Breast epithelium (tissue), 4 donors: ENCODE measurements around the gene M1AP. TPM values are rescaled to one million over a fixed set of nuclear protein-coding genes. Genes with fewer than 3 reads are reported as not detected.

Experiments
- DNase-seq, 2 donors: peaks; one replicate each; pipeline ENCODE4 v3.0.0-alpha.2; 2019; ENCODE audit warnings: low spot score in 2 of 2
- H3K27ac ChIP-seq, 2 donors: fragments of 200-600 bp; sonication (generic) in 1 of 2; one replicate each; pipeline ENCODE4 v1.5.1; 2016 to 2019; ENCODE audit warnings: mild to moderate bottlenecking in 1 of 2
- H3K27me3 ChIP-seq, 2 donors: fragments of 200-600 bp; sonication (generic) in 1 of 2; one replicate each; pipeline versions ENCODE4 v1.5.1 to v1.6.0; 2017 to 2019; ENCODE audit warnings: control low read depth in 1 of 2, mild to moderate bottlenecking in 1 of 2
- H3K36me3 ChIP-seq: fragments of 200-600 bp; one replicate; pipeline ENCODE4 v1.5.1; 2019
- H3K4me1 ChIP-seq, 2 donors: fragments of 200-600 bp; sonication (generic); one replicate each; pipeline ENCODE4 v1.5.1; 2016 to 2019; ENCODE audit warnings: control low read depth in 1 of 2
- H3K4me3 ChIP-seq, 3 donors: fragments of 200-600 bp; sonication (generic); 1 replicate in 2 of 3; 2 replicates in 1 of 3; pipeline ENCODE4 v1.5.1; 2016 to 2019; ENCODE audit warnings: mild to moderate bottlenecking in 3 of 3, moderate library complexity in 2 of 3
- H3K9me3 ChIP-seq, 2 donors: fragments of 200-600 bp; sonication (generic) in 1 of 2; one replicate each; pipeline ENCODE4 v1.5.1; 2016 to 2019; ENCODE audit warnings: control low read depth in 1 of 2
- CTCF ChIP-seq, 3 donors: fragments of 450-650 bp; IDR thresholded peaks; one replicate each; pipeline ENCODE4 v1.5.1; 2016 to 2017; ENCODE audit warnings: antibody characterized with exemption in 3 of 3, mild to moderate bottlenecking in 3 of 3, moderate library complexity in 3 of 3
- POLR2A ChIP-seq: fragments of 450-650 bp; IDR thresholded peaks from one replicate; pipeline ENCODE4 v1.6.1; 2016; ENCODE audit warnings: antibody characterized with exemption, mild to moderate bottlenecking, moderate library complexity
- POLR2AphosphoS5 ChIP-seq, 3 donors: sonication (generic); formaldehyde crosslinking; IDR thresholded peaks; one replicate each; pipeline ENCODE4 v1.6.1; 2017; ENCODE audit warnings: antibody characterized with exemption in 3 of 3
- intact Hi-C: fragments of 100-400 bp; cut with DNase I; formaldehyde crosslinking; loops from one replicate; pipeline ENCODE4 v1.15.1; 2023; ENCODE audit warnings: low total_unique reads
- total RNA-seq, 3 donors: library from RNA; depleted of rRNA; stranded (reverse); fragments of >200 nt; gene quantifications; one replicate each; pipeline ENCODE4 v1.1.0, GENCODE V29; 2016

M1AP gene
- total RNA-seq, result 1 to 10 TPM in 1 of 3 donors, under 1 TPM in 2; 0.29 to 3.4 (median 0.66) TPM

- DNase-seq, result no peak
- peak within 1 kb of the TSS in 2 of 3 donors; percentile 35 to 62 for H3K4me3 ChIP-seq
- no peaks in the 10 kb centered on the region for H3K36me3 ChIP-seq
- no peaks in the 10 kb centered on the region for H3K9me3 ChIP-seq
- peaks cover 0 to 13% of the 10 kb centered on the region in 2 donors for H3K27me3 ChIP-seq
- TF ChIP-seq POLR2AphosphoS5 (IDR thresholded peaks at IDR 0.05) (no peak), POLR2A (no peak), CTCF (IDR thresholded peaks at IDR 0.05) (no peak)
- intact Hi-C loops, result no loop called here
- no peak within 1 kb of the TSS for H3K27ac ChIP-seq
- no peaks in the 10 kb centered on the region for H3K4me1 ChIP-seq
These were observed at the start of gene M1AP for GRCh38 chr2:74648009-74648443. Gene M1AP, minus strand, starts transcription at chr2:74648330. Its CDS starts 8,055 bp downstream, at chr2:74640275.

GRCh38 chr2:74696829-74697228, 48.7 kb upstream of the M1AP start:
- H3K36me3 ChIP-seq, result no peaks in the 10 kb centered on the region
- H3K4me1 ChIP-seq, result no peaks in the 10 kb centered on the region
- intact Hi-C loops, result no loop called here
- H3K9me3 ChIP-seq, result no peaks in the 10 kb centered on the region
- no peak for TF ChIP-seq POLR2AphosphoS5 (IDR thresholded peaks at IDR 0.05)
- H3K27ac ChIP-seq, result no peak overlapping the region
- no peak for DNase-seq
- H3K27me3 ChIP-seq, result no peaks in the 10 kb centered on the region
- H3K4me3 ChIP-seq, result no peak overlapping the region

DNA sequence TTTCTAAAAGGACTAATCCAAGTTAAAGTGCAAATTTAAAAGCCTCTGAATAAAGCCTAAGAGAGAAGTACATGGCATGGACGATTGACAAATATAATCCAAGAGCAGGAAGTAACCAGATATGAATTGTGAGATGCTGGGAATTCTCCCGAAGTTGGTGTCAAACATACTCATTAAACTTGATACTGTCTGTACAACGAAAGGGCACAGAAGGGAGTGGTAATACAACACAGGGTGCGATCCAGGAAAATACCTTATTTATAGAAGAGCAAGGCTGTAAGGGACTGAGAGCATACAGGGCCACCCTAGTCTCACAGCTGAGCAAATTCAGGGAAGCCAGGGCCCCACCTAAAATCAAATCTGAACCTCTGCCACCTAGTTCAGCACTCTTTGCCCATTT, 47.5 kb upstream of the M1AP start:
- Histone ChIP-seq H3K27ac (no peak overlapping the region), H3K4me3 (no peak overlapping the region), H3K27me3 (no peaks in the 10 kb centered on the region), H3K36me3 (no peaks in the 10 kb centered on the region), H3K4me1 (no peaks in the 10 kb centered on the region), H3K9me3 (no peaks in the 10 kb centered on the region)
- intact Hi-C loops, result no loop called here
- no peak for DNase-seq
- TF ChIP-seq POLR2A (no peak), CTCF (IDR thresholded peaks at IDR 0.05) (no peak), POLR2AphosphoS5 (IDR thresholded peaks at IDR 0.05) (no peak)

DNA sequence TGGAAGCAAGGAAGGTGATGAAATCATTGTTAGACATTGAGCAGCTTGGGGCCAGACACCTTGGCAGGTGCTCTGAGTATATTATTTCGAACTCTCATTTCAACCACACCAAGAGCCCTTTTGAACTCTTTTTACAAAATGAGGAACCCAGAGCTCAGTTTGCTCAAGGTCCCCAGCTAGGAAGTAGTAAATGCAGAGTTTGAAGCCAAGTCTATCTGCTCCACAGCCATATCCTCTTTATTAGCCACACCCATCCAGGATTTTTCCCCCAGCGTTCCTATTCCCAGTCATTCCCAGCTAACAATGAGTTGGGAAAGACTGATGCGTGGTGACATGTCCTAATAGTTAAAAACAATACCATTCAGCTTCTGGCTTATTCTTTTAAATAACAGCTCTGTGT, 46.2 kb upstream of the M1AP start:
- Histone ChIP-seq H3K9me3 (no peaks in the 10 kb centered on the region), H3K36me3 (no peaks in the 10 kb centered on the region), H3K4me3 (no peak overlapping the region), H3K27ac (no peak overlapping the region), H3K4me1 (no peaks in the 10 kb centered on the region), H3K27me3 (no peaks in the 10 kb centered on the region)
- no peak for TF ChIP-seq POLR2A
- TF ChIP-seq CTCF (IDR thresholded peaks at IDR 0.05), result no peak
- TF ChIP-seq POLR2AphosphoS5 (IDR thresholded peaks at IDR 0.05), result no peak
- DNase-seq, result no peak
- intact Hi-C loops, result no loop called here

GRCh38 chr2:74693668-74694067, 45.5 kb upstream of the M1AP start:
- intact Hi-C loops, result no loop called here
- no peak for DNase-seq
- Histone ChIP-seq H3K27me3 (no peaks in the 10 kb centered on the region), H3K27ac (no peak overlapping the region), H3K9me3 (no peaks in the 10 kb centered on the region), H3K4me3 (no peak overlapping the region), H3K4me1 (no peaks in the 10 kb centered on the region), H3K36me3 (no peaks in the 10 kb centered on the region)
- TF ChIP-seq CTCF (IDR thresholded peaks at IDR 0.05) (no peak), POLR2AphosphoS5 (IDR thresholded peaks at IDR 0.05) (no peak), POLR2A (no peak)

DNA sequence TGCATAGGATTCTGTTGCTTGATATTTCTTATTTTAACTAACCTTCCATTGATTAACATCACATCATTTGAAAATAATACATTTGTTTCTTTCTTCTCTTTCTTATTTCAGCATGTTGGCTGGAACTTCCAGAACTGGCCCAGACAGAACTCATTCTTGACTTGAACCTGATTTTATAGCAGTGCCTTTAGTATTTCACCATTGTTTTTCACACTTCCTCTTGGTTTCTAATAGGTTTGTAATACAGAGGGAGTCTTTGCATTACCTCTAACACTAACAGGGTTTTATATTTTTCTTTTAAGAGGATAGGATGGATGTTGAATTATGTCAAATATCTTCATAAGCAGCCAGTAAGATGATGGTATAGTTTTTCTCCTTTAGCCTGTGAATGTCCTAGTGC, 45.1 kb upstream of the M1AP start:
- intact Hi-C loops, result no loop called here
- DNase-seq, result no peak
- no peak for TF ChIP-seq CTCF (IDR thresholded peaks at IDR 0.05)
- TF ChIP-seq POLR2AphosphoS5 (IDR thresholded peaks at IDR 0.05), result no peak
- TF ChIP-seq POLR2A, result no peak
- Histone ChIP-seq H3K27ac (no peak overlapping the region), H3K27me3 (no peaks in the 10 kb centered on the region), H3K36me3 (no peaks in the 10 kb centered on the region), H3K4me3 (no peak overlapping the region), H3K9me3 (no peaks in the 10 kb centered on the region), H3K4me1 (no peaks in the 10 kb centered on the region)
